Activated naive CD8-positive, alpha-beta T cell (primary cell): ENCODE measurements around the gene FBXL14.

Experiments
- H3K27ac Mint-ChIP-seq: one replicate; pipeline ENCODE4 v1.8.0; 2021; ENCODE audit warnings: mixed read lengths
- H3K27me3 Mint-ChIP-seq: one replicate; pipeline ENCODE4 v1.8.0; 2021; ENCODE audit warnings: mixed read lengths
- H3K36me3 Mint-ChIP-seq: one replicate; pipeline ENCODE4 v1.8.0; 2021; ENCODE audit warnings: mixed read lengths
- H3K4me1 Mint-ChIP-seq: one replicate; pipeline ENCODE4 v1.8.0; 2021; ENCODE audit warnings: low read depth, mixed read lengths
- H3K4me3 Mint-ChIP-seq: one replicate; pipeline ENCODE4 v1.8.0; 2021; ENCODE audit warnings: mild to moderate bottlenecking, mixed read lengths
- H3K9me3 Mint-ChIP-seq: one replicate; pipeline ENCODE4 v1.8.0; 2021; ENCODE audit warnings: low read depth, mixed read lengths

The FBXL14 gene

GRCh38 chr12:1630133-1630826 lies 35.9 kb upstream of the FBXL14 start:
- Mint-ChIP-seq H3K9me3 (no peaks in the 10 kb centered on the region), H3K27me3 (peaks cover 23% of the 10 kb centered on the region), H3K4me1 (peaks cover 12% of the 10 kb centered on the region), H3K4me3 (peak overlapping the region; percentile 78), H3K36me3 (no peaks in the 10 kb centered on the region), H3K27ac (no peak overlapping the region)

GRCh38 chr12:1629338-1630132 lies 35.2 kb upstream of the FBXL14 start:
- peaks cover 23% of the 10 kb centered on the region for H3K27me3 Mint-ChIP-seq
- H3K4me3 Mint-ChIP-seq: peak overlapping the region; percentile 78
- H3K9me3 Mint-ChIP-seq: no peaks in the 10 kb centered on the region
- no peaks in the 10 kb centered on the region for H3K36me3 Mint-ChIP-seq
- peaks cover 12% of the 10 kb centered on the region for H3K4me1 Mint-ChIP-seq
- no peak overlapping the region for H3K27ac Mint-ChIP-seq

GRCh38 chr12:1628666-1629337 lies 34.4 kb upstream of the FBXL14 start, which contains the start of gene WNT5B:
TSS of gene WNT5B (plus strand) at chr12:1629231. CDS start at chr12:1631355, 2,124 bp downstream.
- H3K4me1 Mint-ChIP-seq: peaks cover 12% of the 10 kb centered on the region
- no peak within 1 kb of the TSS for H3K27ac Mint-ChIP-seq
- H3K9me3 Mint-ChIP-seq: no peaks in the 10 kb centered on the region
- H3K36me3 Mint-ChIP-seq: no peaks in the 10 kb centered on the region
- H3K27me3 Mint-ChIP-seq: peaks cover 21% of the 10 kb centered on the region
- H3K4me3 Mint-ChIP-seq: peak within 1 kb of the TSS; percentile 78

GRCh38 chr12:1622406-1622805 lies 28.0 kb upstream of the FBXL14 start:
- Mint-ChIP-seq H3K9me3 (no peaks in the 10 kb centered on the region), H3K36me3 (peaks cover 3% of the 10 kb centered on the region), H3K4me1 (no peaks in the 10 kb centered on the region), H3K27me3 (peaks cover 9% of the 10 kb centered on the region), H3K27ac (no peak overlapping the region), H3K4me3 (no peak overlapping the region)

- Mint-ChIP-seq H3K4me1 (peaks cover 7% of the 10 kb centered on the region), H3K36me3 (peaks cover 3% of the 10 kb centered on the region), H3K9me3 (no peaks in the 10 kb centered on the region), H3K27me3 (peaks cover 6% of the 10 kb centered on the region), H3K4me3 (no peak overlapping the region), H3K27ac (no peak overlapping the region)
These were observed 25.7 kb upstream of the FBXL14 start for GRCh38 chr12:1620092-1620491.

GRCh38 chr12:1619587-1619986 lies 25.2 kb upstream of the FBXL14 start:
- H3K4me1 Mint-ChIP-seq: peaks cover 7% of the 10 kb centered on the region
- H3K27ac Mint-ChIP-seq: no peak overlapping the region
- H3K27me3 Mint-ChIP-seq: peaks cover 6% of the 10 kb centered on the region
- H3K4me3 Mint-ChIP-seq: no peak overlapping the region
- H3K36me3 Mint-ChIP-seq: peaks cover 3% of the 10 kb centered on the region
- H3K9me3 Mint-ChIP-seq: no peaks in the 10 kb centered on the region

- Mint-ChIP-seq H3K27me3 (peaks cover 6% of the 10 kb centered on the region), H3K4me3 (no peak overlapping the region)
These were observed 24.8 kb upstream of the FBXL14 start for GRCh38 chr12:1619159-1619558.

GRCh38 chr12:1618489-1618888 lies 24.1 kb upstream of the FBXL14 start:
- Mint-ChIP-seq H3K4me3 (no peak overlapping the region), H3K4me1 (peaks cover 7% of the 10 kb centered on the region), H3K36me3 (peaks cover 3% of the 10 kb centered on the region), H3K27me3 (peaks cover 6% of the 10 kb centered on the region), H3K9me3 (no peaks in the 10 kb centered on the region), H3K27ac (no peak overlapping the region)

More at GRCh38 chr12:1619159-1619558, 24.8 kb upstream of the FBXL14 start:
- Mint-ChIP-seq H3K4me1 (peaks cover 7% of the 10 kb centered on the region), H3K9me3 (no peaks in the 10 kb centered on the region), H3K36me3 (peaks cover 3% of the 10 kb centered on the region), H3K27ac (no peak overlapping the region)

GRCh38 chr12:1616233-1617066 lies 22.1 kb upstream of the FBXL14 start:
- no peaks in the 10 kb centered on the region for H3K9me3 Mint-ChIP-seq
- H3K27me3 Mint-ChIP-seq: peaks cover 6% of the 10 kb centered on the region
- no peak overlapping the region for H3K4me3 Mint-ChIP-seq
- H3K36me3 Mint-ChIP-seq: peaks cover 3% of the 10 kb centered on the region
- no peak overlapping the region for H3K27ac Mint-ChIP-seq
- peaks cover 7% of the 10 kb centered on the region for H3K4me1 Mint-ChIP-seq

GRCh38 chr12:1614360-1614759 lies 20.0 kb upstream of the FBXL14 start:
- no peaks in the 10 kb centered on the region for H3K36me3 Mint-ChIP-seq
- no peak overlapping the region for H3K4me3 Mint-ChIP-seq
- peaks cover 1% of the 10 kb centered on the region for H3K27me3 Mint-ChIP-seq
- no peak overlapping the region for H3K27ac Mint-ChIP-seq
- H3K4me1 Mint-ChIP-seq: peaks cover 7% of the 10 kb centered on the region
- H3K9me3 Mint-ChIP-seq: no peaks in the 10 kb centered on the region

- peaks cover 7% of the 10 kb centered on the region for H3K4me1 Mint-ChIP-seq
- H3K27me3 Mint-ChIP-seq: peaks cover 1% of the 10 kb centered on the region
- H3K9me3 Mint-ChIP-seq: no peaks in the 10 kb centered on the region
- H3K4me3 Mint-ChIP-seq: no peak overlapping the region
- H3K36me3 Mint-ChIP-seq: no peaks in the 10 kb centered on the region
- no peak overlapping the region for H3K27ac Mint-ChIP-seq
These were observed 19.5 kb upstream of the FBXL14 start for GRCh38 chr12:1613860-1614259.

- no peak overlapping the region for H3K4me3 Mint-ChIP-seq
- H3K4me1 Mint-ChIP-seq: peaks cover 6% of the 10 kb centered on the region
- no peaks in the 10 kb centered on the region for H3K36me3 Mint-ChIP-seq
- no peaks in the 10 kb centered on the region for H3K9me3 Mint-ChIP-seq
- no peak overlapping the region for H3K27ac Mint-ChIP-seq
- H3K27me3 Mint-ChIP-seq: peaks cover 1% of the 10 kb centered on the region
These were observed 17.6 kb upstream of the FBXL14 start for GRCh38 chr12:1611803-1612572.

- H3K4me3 Mint-ChIP-seq: no peak overlapping the region
- peaks cover 10% of the 10 kb centered on the region for H3K4me1 Mint-ChIP-seq
- no peaks in the 10 kb centered on the region for H3K36me3 Mint-ChIP-seq
- no peaks in the 10 kb centered on the region for H3K9me3 Mint-ChIP-seq
- no peak overlapping the region for H3K27ac Mint-ChIP-seq
- peaks cover 1% of the 10 kb centered on the region for H3K27me3 Mint-ChIP-seq
These were observed 15.8 kb upstream of the FBXL14 start for GRCh38 chr12:1610072-1610643.
